Measurements from ENCODE around the gene UNC5B. TPM values are rescaled to one million over a fixed set of nuclear protein-coding genes. Genes with fewer than 3 reads are reported as not detected.
A peak's percentile ranks its signal among the peaks of the same experiment; 100 is the strongest.

Gene UNC5B
- total RNA-seq, 1 donor from 2014 or later = 37.0 TPM

DNA sequence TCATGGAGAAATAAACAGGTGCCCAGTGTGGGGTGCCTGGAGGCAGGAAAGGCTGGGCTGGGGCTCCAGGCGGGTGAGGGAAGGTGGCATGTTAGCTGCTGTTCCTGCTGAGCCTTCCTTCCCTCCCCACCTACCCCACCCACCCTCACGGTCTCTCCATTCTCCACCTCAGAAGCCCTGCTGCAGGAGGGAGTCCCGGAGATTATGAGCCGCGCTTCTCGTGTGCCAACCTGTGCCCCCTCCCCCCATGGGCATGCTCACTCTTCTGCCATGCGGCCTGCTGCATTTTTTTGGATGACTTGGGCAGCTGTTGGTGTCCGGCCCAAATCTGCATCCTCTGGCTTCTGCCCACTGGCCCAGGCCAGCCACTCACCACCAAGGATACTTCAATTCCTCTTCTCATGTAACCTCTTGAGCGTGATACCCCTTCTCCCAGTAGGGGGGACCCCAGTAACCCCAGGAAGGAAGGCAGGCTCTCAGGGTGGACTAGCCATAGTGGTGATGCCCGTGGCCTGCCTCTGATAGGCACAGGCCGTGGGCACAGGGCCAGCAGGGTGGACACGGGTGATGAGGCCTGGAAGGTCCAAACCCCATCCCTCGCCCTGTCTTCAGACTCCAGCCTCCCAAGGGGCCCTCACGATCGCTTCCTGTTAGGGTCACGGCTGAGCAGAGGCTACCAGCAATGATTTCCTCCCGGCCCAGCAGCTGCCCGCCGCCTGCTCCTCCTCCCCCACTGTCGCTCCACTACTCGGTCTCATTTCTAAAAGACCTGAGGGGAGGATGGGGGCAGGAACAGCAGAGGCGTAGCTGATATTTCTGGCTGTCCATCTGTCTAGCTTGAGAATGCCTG is 27.8 kb downstream of the UNC5B start:
- ATAC-seq = no peak

DNA sequence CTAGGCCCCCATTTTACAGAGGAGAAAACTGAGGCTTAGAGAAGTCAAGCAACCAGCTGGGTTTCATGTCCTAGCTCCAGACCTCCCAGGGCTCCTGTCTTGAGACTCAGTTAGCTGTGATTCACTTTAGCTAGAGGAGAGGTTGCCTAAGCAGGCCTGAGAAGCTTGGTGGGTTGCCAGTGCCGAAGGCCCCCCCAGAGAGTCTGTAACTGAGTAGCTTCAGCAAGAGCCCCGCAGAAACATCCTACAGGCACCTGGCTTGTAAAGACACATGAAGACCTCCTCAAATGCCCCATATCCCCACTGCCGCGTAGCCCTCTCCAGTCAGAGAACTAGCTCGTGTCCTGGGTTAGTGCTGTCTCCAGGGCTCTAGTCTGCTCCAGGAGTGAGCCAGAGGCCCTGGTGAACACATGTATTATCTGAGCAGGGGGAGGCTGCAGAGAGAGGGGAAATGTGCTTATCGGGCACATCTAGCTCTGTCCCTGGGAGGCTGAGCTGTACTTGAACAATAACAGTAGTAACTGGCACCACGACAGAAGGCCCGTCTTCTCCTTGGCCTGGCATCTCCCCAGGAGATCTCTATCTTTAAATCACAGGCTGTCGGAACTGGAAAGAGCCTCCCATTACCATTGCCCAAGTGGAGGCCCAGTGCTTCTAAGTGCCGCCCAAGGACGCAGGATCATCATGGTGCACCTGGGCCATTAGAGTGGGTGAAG is 28.9 kb downstream of the UNC5B start:
- no peak for ATAC-seq

DNA sequence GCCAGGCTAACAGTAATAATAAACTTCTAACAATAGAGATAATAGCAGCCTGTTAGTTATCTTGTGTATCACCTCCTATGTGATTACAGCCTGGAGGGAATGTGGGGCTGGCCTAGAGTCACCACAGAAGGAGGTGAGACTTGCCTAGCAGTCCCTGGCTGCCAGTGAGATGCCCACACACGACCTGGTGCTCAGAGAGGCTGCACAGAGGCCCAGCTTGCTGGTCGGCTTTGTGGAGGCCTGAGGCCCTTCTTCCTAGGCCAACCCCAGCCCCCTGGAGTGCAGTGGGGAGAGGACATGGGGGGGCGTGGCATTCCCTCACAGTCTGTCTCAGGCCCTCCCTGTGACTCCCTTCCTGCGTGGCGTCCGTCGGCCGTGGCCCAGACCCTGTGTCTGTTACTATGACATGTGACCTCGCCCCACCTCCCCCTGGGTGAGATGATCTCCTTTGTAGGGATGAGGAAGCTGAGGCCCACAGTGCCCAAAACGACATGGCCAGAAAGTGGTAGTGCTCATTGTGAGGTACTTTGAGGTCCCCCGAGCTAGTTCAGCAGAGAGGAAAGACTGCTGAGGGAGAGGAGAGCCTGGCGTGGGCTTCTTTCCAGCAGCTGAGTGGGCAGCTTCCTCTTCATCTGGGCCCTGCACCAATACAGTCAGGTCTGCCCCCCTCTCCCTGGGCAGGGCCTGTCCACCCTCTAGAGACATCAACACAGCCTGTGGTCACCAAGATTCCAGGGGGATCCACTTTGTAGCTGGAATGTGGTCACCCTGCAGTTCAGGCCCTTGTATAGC is 29.7 kb downstream of the UNC5B start:
- no peak for ATAC-seq

DNA sequence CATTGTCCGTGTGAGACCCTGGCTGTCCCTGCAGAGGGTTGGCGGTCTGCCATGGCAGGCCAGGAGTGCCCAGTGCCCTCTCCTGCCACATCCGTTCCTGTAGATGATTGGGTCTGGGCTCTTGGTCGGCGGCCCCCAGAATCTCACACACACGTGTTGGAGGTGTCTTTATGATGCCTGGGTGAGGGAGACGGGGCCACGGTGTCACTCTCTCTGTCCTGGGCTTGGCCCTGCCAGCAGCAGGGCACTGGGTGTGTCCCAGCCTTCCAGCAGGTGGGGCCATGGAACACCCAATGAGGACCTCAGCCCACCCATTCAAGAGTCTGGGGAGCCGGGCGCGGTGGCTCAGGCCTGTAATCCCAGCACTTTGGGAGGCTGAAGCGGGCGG is 30.2 kb downstream of the UNC5B start:
- no peak for ATAC-seq

DNA sequence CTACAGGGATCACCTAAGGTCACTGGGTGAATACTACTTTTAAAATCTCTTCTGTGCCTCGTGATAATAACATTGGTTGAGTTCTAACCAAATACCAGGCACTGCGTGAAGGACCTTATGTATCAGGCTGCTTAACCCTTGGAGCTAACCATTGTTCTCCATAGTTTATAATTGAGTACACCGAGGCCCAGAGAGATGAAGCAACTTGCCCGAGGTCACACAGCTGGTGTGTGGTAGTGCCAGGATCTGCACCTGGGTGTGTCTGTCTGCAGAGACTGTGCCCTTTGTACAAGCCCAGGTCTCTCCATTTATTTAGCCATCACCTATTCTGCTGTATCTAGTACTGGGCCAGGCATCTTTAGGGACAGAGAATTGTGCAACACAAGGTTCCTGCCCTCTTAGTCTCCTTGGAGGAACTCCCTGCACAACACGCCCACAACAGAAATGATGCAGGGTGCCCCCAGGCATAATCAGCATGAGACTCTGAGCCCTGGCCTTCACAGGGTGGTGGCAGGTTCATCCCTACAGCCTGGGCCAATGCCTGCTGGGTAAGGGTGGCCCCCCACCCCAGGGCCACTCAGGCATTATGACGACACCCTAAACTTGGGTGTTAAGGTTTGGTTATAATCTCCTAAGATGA is 31.5 kb downstream of the UNC5B start:
- peak; percentile 76 for ATAC-seq

DNA sequence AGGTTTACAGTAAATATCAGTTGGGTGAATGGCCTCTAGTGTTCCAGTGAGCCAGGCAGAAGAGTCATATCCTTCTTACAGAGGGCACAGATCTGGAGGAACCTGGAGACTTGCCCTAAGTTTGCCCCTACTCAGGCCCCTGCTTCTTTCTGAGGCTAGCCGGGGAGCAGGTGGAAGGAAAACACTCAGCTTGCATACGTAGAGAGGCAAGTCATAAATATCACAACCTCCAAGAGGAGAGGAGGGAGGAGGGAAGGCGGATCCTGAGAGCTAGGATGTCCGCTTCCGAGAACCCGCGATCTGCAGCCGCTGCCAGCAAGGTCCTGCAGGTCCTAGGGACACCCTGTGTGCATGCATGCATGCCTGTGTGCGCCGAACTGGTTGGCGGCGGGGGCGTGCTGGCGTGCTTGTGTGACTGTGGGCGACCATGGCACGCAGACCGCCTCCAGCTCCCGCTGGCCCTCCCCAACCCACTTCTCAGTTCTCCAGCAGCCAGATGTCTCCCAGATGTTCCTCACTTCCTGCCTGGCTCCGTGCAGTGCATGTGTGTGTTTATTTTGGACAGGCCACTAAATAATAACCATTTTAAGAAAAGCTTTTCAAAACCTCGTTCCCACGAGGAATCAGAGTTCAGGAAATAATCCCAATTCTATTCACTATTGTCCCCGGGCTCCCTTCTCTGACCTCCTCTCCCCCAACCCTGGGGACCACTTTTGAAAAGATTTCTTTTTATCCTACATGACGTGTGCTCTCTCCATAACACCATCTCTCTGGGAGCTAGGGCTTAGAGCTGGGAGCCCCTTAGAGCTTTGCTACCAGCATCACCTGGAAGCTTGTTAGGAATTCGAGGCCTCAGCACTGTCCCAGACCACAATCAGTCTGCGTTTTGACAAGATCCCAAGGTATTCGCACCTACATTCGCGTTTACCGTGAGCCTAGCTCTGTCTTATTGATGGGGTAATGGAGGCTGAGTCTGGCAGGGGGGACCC is 32.4 kb downstream of the UNC5B start:
- no peak for ATAC-seq

DNA sequence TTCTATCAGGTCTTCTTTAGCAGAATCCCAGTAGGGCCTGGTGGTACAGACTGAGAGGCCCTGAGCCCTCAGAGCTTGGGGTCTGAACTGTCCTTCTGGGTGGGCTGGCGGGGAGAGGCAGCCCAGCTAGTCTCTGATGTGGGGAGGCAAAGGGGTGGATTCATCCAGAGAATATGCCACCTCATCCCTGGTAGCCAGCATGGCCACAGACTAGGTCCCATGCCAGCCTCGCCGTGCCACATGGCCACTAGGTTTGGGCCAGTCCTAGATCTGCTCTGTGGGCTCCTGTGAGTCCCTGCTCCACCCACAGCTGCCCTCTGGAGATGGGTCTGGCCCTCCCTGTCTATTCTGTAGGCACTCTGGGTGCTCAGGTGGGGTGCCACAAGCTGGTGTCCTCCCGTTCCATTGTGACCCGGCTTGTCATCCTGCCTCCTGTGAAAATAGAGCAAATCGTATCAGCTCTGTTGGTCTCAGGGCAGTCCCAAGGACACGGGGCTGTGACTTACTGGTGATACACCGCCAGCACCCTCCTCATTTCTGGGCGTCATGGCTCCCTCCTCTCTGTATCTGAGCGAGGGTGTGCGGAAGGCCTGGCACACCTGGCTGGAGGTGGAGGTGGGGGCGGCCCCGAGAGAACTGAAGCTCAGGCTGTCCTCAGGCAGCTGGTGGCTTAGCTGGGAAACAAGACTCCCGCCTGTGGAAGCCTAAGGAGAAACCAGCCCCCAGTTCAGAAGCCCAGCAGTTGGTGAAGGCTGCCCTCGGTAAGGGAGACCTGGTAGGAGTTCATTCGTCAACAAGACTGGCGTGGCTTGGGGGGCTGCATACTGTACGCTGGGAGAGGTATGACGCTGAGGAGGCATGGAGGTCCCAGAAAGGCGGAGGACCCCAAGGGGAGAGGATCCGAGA is 33.3 kb downstream of the UNC5B start:
- no peak for ATAC-seq

DNA sequence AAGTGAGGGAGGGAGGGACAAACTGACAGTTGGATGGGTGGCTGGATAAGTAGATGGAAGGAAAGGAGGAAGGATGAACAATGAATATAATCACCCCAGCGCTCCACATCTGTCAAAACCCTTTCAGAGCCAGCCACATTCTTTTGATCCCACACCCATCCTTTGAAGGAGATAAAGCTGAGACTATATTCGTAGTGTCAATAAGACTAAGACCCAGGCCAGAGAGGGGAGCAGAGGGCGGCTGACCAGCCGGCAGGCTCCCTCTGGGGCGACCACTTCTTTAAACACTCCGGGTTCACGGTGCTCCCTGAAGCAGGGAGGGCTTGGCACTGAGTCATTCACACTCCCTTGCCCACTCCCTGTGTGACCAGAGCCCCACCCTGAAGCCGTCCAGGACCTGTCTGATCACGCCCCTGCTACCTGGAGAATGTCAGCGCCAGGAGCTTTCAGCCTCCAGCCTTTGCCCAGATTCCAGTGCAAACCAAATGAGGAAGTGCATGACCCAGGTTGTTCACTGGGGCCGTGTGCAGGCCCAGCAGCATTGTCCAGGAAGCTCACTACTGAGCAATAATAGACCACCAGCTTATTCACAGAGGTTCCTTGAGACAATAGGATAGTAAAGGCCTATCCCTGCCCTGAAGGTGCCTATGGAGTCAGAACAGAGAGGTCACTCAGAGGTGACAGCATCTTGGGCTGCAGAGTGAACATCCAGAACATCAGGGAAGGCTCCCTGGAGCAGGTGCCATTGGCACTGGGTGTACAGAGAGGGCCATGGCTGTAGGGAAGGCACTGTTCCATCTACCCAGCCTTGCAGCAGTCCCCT is 34.4 kb downstream of the UNC5B start:
- peak; percentile 85 for ATAC-seq

DNA sequence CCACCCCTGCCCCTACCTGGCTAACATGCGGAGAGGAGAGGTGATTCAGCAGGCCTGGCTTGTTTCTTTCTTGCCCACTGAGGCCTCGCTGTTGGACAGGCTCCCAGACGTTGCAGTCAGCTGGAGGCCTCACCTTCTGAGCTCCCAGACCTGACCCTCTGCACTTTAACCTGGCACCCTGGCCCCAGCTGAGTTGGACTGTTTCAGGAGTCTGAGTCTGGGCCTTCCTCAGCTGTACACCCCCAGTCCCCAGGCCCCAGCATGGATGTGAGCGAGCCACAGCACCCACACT is 35.0 kb downstream of the UNC5B start:
- ATAC-seq = peak; percentile 23

DNA sequence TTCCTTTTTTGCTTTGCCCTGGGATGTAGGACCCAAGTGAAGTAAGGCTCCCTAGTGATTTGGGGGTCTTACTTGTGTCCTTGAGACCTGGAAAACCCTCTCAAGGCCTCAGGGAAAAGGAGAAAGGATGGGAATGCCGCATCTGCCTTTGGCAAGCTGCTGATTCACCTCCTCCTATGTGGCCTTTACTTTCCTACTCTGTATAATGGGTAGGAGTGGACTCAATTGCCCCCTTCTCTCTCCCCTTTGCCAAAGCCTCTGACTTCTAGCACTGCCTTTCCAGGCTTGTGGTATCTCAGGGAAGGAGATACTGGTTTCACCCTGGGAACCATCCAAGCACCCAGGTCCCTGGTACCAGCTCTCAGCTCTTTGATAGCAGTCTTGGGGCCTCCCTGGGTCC is 35.4 kb downstream of the UNC5B start:
- ATAC-seq = no peak

DNA sequence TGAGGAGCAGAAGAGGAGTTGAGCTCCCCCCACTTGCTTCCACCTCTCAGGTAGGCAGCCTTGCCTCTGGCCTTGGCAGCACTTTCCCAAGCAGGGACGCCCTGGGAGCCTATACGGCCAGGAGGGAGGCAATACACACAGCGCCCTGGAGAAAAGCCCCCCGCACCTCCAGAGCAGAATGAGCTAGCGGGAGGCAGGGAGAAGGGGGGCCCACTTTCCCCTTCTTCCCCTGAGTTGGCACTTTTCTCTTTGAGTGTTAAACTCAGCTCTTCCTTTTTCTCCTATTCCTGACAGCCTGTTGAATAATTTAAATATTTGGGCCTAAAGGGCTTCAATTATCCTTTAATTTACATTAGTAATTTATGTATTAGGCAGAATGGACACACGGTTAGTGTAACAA is 35.8 kb downstream of the UNC5B start:
- no peak for ATAC-seq

DNA sequence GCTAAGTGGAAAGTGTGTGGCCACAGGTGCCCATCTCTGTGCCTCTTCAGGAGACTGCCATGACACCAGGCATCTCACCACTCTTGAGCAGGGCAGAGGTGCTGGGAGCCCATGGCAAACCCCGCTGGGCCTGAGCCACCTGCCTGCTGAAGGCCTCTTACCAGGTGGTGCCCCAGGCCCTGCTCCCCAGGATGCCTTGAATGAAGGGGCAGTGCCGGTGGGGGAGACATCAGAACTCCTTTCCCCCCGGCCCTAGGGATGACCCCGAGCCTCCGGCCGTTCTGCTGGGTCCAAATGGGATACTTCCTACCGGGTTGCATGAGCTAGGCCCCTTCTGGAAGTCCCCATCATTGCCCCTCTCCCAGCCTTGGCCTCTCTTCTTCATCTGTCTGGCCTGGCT is 37.6 kb downstream of the UNC5B start:
- no peak for ATAC-seq

DNA sequence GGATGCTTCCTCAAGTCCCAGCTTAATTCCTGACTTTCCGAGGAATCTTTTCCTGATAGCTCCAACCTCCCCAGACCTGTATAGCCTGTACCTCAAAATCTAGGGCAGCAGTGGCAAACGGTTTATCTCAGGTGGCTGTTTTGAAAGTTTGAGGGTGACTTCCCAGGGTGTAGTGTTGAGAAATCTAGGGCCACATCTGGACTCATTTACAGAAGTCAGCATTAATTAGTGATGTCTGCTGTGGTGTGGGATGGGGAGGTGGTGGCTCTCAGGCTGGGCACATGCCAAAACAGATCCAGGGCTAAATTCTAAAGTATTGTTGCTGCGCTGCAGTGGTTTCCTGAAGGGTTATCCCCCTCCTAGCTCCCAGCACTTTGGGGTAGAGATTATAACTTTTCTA is 38.0 kb downstream of the UNC5B start:
- ATAC-seq = no peak

DNA sequence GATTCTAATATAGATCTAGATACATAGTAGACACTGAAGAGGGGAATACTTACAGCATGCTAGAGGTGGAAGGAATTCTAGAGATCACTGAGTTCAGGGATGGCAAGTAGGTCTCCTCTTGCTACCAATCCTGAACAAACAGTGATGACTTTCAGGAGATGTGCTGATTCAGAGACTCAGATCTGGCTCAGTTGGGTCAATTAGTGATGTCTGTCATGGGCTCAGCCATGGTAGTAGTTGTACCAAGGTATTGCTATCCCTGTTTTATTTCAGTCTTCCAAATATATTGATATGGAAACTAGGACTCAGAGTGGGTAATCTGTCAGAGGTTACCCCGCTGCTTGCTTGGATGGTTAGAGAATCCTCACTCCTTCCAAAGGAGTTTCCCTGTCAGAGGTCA is 38.5 kb downstream of the UNC5B start:
- ATAC-seq = no peak

DNA sequence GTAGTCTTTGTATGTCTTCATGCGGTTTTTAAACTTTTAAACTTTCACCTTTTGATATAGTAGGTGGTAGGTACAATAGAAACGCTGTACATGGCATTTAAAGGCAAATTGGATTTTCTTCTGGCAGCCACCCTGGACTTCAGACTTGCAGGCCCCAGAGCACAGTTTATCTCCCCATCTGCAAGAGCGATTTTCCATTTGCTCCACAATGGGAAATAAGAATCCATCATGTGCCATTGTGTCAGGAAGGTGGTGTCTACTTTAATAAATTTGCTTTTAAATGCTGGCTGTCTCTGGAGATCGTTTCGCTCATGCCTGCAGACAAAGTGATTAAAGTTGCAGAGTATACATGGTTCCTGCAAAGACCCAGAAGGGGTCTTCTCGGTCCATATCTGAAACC is 38.9 kb downstream of the UNC5B start:
- ATAC-seq = no peak

DNA sequence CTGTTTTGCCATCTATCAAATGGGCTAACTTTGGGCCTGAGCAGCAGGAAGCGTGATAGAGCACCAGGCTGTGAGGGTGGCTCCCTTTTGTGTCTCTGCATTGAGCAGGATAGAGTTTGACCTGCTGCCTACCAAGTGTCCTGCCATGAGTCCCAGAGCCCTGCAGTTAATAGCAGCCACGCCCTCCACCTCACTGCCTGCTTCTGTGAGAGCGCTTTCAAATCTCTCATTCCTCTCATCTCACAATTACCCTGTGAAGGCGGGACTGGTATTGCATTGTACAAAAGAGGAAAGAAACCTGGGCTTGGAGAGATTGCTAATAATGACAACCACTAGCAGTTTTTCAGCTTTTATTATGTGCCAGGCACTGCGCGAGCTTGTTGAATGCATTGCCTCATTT is 39.9 kb downstream of the UNC5B start:
- ATAC-seq = peak; percentile 49

DNA sequence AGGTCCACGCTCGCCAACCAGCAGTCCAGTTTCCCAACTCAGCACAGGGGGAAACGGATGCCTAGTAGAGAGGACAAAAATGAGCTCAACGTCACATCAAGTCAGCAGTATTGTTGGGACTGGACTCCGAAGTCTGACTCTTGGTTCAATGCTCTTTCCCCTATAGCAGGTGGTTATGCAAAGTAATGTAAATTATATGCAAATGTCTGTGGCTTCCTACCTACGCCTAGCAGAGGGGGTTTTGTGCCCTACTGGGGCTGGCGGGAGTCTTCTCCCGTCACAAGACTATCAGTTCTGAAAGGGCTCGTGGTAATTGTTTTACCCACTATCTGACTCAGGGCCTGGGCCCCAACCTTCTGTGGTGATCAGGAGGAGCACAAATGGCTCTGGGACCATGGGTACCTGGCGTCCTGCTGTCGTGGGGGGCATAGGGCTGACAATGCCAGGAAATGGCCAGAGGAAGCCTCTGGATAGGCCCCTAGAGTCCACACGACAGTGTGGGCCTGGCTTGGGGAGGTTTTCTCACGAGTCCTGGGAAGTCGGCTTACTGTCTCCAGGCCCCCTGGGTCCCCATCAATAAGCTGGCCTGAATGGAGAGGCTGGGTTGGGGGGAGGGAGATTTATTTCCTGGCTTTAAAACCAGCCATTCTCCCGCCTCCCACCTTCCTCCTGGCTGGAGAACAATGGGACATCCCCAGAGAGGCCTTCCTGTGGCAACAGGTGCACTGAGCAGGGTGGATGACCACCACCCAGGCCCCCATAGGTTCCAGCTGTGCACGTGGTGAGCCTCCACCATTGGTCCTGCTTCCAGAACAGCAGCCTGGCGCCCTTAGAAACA is 41.8 kb downstream of the UNC5B start:
- ATAC-seq = no peak

DNA sequence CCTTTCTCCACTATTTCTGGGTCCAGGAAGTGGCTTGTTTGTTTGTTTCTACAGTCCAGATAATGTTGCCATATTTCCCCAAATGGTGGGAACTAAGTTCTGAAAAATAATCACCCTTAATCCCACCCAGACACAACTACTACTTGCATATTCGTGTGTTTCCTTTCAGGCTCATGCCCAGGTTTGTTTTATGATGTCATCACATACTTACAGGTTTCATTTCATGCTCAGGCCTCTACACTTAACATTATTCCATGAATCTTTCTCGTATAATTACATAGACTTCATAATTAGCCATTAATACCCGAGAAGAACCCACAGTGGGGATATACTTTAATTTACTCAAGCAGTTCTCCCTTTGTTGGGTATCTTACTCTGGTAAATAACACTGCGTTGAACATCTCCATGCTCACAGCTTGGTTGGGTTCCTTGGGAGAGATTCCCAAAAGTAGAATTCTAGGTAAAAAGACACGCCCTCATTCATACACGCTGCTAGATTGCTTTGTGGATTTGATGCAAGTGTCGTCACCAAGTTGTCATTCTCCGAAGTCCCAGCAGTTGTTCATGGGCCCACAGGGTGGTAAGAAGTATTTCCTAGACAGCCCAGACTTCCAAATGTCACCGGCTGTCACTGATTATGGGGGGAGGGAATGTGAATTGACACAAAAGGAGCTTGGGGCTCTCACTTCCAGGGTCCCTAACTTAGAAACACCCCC is 42.6 kb downstream of the UNC5B start:
- no peak for ATAC-seq

DNA sequence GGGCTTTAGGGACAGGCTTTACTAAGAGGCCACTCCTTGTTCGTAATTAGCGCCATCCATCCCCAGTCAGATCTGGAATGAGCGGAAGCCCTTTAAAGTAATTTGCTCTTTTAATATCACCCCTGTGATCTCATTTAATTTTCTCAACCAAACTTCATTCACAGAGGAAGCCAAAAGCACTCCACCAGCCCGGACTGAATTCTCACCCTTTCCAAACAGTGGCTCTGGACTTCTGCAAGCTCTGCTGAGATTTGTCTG is 43.1 kb downstream of the UNC5B start:
- ATAC-seq = no peak
